HepG2 (cell line): Measurements from ENCODE around the gene PTH1R. TPM values are rescaled to one million over a fixed set of nuclear protein-coding genes. Genes with fewer than 3 reads are reported as not detected.

Experiments used
- AKAP8 ChIP-seq: sonication (generic); formaldehyde crosslinking; IDR thresholded peaks from 2 replicates; pipeline ENCODE4 v1.5.1; 2020; ENCODE audit warnings: mild to moderate bottlenecking, missing genetic modification reagents
- ATF7 ChIP-seq, 2 experiments: fragments of 450-650 bp in 1 of 2; sonication (generic) in 1 of 2; formaldehyde crosslinking in 1 of 2; IDR thresholded peaks; 2 replicates each; pipeline versions ENCODE4 v1.4.0 to v1.6.1; 2016 to 2020; ENCODE audit warnings: antibody characterized with exemption in 1 of 2, mild to moderate bottlenecking in 1 of 2, missing genetic modification reagents in 1 of 2
- ATM ChIP-seq: fragments of 450-650 bp; IDR thresholded peaks from 2 replicates; pipeline ENCODE4 v1.7.1; 2017; ENCODE audit warnings: mild to moderate bottlenecking, borderline replicate concordance
- HMG20A ChIP-seq: IDR thresholded peaks from 2 replicates; pipeline ENCODE4 v1.6.1; 2016; ENCODE audit warnings: borderline replicate concordance
- HNRNPLL ChIP-seq: fragments of 200-400 bp; formaldehyde crosslinking; IDR thresholded peaks from 2 replicates; pipeline ENCODE4 v1.6.1; 2017; ENCODE audit warnings: mild to moderate bottlenecking, low read depth, low read length; ENCODE audit not compliant: poor library complexity, severe bottlenecking
- KLF9 ChIP-seq: IDR thresholded peaks from 2 replicates; pipeline ENCODE4 v1.6.1; 2016; ENCODE audit warnings: low read depth
- RBAK ChIP-seq: sonication (generic); formaldehyde crosslinking; IDR thresholded peaks from 2 replicates; pipeline ENCODE4 v1.5.1; 2020; ENCODE audit warnings: mild to moderate bottlenecking, missing genetic modification reagents
- RBM22 ChIP-seq: fragments of 200-400 bp; formaldehyde crosslinking; optimal IDR thresholded peaks from 2 replicates; pipeline ENCODE3; 2017; ENCODE audit warnings: mild to moderate bottlenecking, low read length, moderate library complexity
- SRY ChIP-seq: sonication (generic); formaldehyde crosslinking; IDR thresholded peaks from 2 replicates; pipeline ENCODE4 v1.8.0; 2022; ENCODE audit warnings: mild to moderate bottlenecking, missing genetic modification reagents
- TAF15 ChIP-seq: fragments of 200-400 bp; formaldehyde crosslinking; IDR thresholded peaks from one replicate; pipeline ENCODE4 v1.6.1; 2018; ENCODE audit warnings: mild to moderate bottlenecking, low read depth, low read length; ENCODE audit not compliant: poor library complexity, severe bottlenecking
- ZBTB38 ChIP-seq: sonication (generic); formaldehyde crosslinking; IDR thresholded peaks from 2 replicates; pipeline ENCODE4 v1.5.1; 2020; ENCODE audit warnings: mild to moderate bottlenecking, missing genetic modification reagents
- ZBTB8A ChIP-seq: sonication (generic); formaldehyde crosslinking; IDR thresholded peaks from 2 replicates; pipeline ENCODE4 v1.4.0; 2020; ENCODE audit warnings: mild to moderate bottlenecking, low read depth, missing genetic modification reagents, borderline replicate concordance
- ZNF232 ChIP-seq: sonication (generic); formaldehyde crosslinking; IDR thresholded peaks from 2 replicates; pipeline ENCODE4 v1.4.0; 2020; ENCODE audit warnings: missing genetic modification reagents, borderline replicate concordance
- ZNF256 ChIP-seq: sonication (generic); formaldehyde crosslinking; conservative IDR thresholded peaks from 2 replicates; pipeline ENCODE4 v1.4.0; 2020; ENCODE audit warnings: missing genetic modification reagents
- ZSCAN30 ChIP-seq: sonication (generic); formaldehyde crosslinking; IDR thresholded peaks from 2 replicates; pipeline ENCODE4 v1.5.0; 2020; ENCODE audit warnings: mild to moderate bottlenecking, missing genetic modification reagents
- polyA plus RNA-seq, 8 experiments: library from polyadenylated mRNA; depleted of rRNA in 3 of 8; stranded (reverse) in 7 of 8; unstranded in 1 of 8; fragments of >200 nt; fragmentation: Illumina TruSeq in 4 of 8; extraction: Trizol in 4 of 8; gene quantifications; 2 replicates each; pipeline versions ENCODE4 v1.2.1 to v1.2.3, GENCODE V29; 2011 to 2016; ENCODE audit warnings: low read depth in 4 of 8, missing spikeins in 1 of 8, mixed read lengths in 1 of 8; ENCODE audit not compliant: insufficient read depth in 1 of 8
- total RNA-seq, 5 experiments: library from RNA; depleted of rRNA; stranded (reverse); fragments of >200 nt; fragmentation: Illumina TruSeq; extraction: Trizol; gene quantifications; 2 replicates each; pipeline ENCODE4 v1.2.3, GENCODE V29; 2016; ENCODE audit warnings: low read depth in 1 of 5
- TF ChIP-seq, protein P1 (sequence below): sonication (generic); formaldehyde crosslinking; IDR thresholded peaks from 2 replicates; pipeline ENCODE4 v1.5.1; 2020; ENCODE audit warnings: mild to moderate bottlenecking, missing genetic modification reagents, borderline replicate concordance
- TF ChIP-seq, protein P2 (sequence below): IDR thresholded peaks from 2 replicates; pipeline ENCODE4 v1.6.1; 2016
- TF ChIP-seq, protein P3 (sequence below): sonication (generic); formaldehyde crosslinking; IDR thresholded peaks from 2 replicates; pipeline ENCODE4 v1.4.0; 2020; ENCODE audit warnings: mild to moderate bottlenecking, missing genetic modification reagents, borderline replicate concordance

PTH1R gene
- total and polyA plus RNA-seq, 2 of the 13 experiments (the other 11 are each of a cell fraction or from before 2014, with no cell fraction given): not detected

DNA sequence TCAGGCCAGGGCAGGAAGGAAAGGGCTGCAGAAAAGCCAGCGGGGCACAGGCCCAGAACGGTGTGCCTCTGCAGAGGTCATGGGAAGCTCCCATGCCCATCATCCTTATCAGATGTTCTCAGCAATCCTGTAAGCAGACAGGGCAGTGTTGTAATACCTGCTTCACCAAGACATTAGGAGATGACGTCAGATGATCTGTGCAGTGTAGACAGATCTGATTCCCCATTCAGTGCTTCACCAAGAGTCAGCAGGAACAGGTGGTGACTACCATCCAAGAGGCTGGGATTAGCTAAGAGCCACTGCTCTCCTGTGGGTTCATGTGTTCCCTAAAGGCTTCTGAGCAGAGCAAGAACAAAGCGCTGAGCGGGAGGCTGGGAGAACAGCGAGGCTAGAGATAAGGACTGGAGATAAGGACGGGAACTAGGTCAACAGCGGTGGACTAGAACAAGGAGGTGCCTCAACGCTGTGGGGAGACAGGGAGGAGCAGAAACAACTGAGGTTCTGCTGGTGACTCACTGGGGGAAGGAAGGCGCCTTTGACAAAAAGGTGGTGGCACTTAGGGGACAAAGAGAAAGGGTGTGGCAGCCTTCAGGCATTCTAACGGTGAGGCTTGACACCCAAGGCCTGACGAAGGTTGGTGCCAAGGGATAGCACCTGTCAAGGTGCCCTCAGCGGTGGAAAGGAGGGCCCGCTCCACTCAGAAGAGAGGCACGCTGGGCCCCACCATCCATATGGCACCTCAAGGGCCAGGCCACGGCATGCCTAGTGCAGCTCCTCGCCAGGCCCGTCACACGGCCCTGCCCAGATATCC, 70.7 kb downstream of the PTH1R start (continued):
- TF ChIP-seq ZBTB8A (CRISPR knock-in tag): no peak
- no peak for TF ChIP-seq ZNF232
- no peak for TF ChIP-seq KLF9 (CRISPR knock-in tag)
- no peak for TF ChIP-seq TAF15
- no peak for TF ChIP-seq ZSCAN30 (CRISPR knock-in tag)
- TF ChIP-seq HNRNPLL: no peak
- no peak for TF ChIP-seq AKAP8 (CRISPR knock-in tag)
- peak; percentile 50; the same call in 1 of the 2 replicates for TF ChIP-seq HMG20A (CRISPR knock-in tag)
- TF ChIP-seq, protein P1, sequence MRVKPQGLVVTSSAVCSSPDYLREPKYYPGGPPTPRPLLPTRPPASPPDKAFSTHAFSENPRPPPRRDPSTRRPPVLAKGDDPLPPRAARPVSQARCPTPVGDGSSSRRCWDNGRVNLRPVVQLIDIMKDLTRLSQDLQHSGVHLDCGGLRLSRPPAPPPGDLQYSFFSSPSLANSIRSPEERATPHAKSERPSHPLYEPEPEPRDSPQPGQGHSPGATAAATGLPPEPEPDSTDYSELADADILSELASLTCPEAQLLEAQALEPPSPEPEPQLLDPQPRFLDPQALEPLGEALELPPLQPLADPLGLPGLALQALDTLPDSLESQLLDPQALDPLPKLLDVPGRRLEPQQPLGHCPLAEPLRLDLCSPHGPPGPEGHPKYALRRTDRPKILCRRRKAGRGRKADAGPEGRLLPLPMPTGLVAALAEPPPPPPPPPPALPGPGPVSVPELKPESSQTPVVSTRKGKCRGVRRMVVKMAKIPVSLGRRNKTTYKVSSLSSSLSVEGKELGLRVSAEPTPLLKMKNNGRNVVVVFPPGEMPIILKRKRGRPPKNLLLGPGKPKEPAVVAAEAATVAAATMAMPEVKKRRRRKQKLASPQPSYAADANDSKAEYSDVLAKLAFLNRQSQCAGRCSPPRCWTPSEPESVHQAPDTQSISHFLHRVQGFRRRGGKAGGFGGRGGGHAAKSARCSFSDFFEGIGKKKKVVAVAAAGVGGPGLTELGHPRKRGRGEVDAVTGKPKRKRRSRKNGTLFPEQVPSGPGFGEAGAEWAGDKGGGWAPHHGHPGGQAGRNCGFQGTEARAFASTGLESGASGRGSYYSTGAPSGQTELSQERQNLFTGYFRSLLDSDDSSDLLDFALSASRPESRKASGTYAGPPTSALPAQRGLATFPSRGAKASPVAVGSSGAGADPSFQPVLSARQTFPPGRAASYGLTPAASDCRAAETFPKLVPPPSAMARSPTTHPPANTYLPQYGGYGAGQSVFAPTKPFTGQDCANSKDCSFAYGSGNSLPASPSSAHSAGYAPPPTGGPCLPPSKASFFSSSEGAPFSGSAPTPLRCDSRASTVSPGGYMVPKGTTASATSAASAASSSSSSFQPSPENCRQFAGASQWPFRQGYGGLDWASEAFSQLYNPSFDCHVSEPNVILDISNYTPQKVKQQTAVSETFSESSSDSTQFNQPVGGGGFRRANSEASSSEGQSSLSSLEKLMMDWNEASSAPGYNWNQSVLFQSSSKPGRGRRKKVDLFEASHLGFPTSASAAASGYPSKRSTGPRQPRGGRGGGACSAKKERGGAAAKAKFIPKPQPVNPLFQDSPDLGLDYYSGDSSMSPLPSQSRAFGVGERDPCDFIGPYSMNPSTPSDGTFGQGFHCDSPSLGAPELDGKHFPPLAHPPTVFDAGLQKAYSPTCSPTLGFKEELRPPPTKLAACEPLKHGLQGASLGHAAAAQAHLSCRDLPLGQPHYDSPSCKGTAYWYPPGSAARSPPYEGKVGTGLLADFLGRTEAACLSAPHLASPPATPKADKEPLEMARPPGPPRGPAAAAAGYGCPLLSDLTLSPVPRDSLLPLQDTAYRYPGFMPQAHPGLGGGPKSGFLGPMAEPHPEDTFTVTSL (CRISPR knock-in tag): no peak
- TF ChIP-seq SRY: no peak
- TF ChIP-seq, protein P2, sequence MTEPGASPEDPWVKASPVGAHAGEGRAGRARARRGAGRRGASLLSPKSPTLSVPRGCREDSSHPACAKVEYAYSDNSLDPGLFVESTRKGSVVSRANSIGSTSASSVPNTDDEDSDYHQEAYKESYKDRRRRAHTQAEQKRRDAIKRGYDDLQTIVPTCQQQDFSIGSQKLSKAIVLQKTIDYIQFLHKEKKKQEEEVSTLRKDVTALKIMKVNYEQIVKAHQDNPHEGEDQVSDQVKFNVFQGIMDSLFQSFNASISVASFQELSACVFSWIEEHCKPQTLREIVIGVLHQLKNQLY (CRISPR knock-in tag): no peak
- 0 out of 2 replicates have a peak, but pooled peaks have one; percentile 22 for TF ChIP-seq RBAK (CRISPR knock-in tag)
- TF ChIP-seq ZNF256 (CRISPR knock-in tag): no peak
- no peak for TF ChIP-seq ATM
- TF ChIP-seq, protein P3, sequence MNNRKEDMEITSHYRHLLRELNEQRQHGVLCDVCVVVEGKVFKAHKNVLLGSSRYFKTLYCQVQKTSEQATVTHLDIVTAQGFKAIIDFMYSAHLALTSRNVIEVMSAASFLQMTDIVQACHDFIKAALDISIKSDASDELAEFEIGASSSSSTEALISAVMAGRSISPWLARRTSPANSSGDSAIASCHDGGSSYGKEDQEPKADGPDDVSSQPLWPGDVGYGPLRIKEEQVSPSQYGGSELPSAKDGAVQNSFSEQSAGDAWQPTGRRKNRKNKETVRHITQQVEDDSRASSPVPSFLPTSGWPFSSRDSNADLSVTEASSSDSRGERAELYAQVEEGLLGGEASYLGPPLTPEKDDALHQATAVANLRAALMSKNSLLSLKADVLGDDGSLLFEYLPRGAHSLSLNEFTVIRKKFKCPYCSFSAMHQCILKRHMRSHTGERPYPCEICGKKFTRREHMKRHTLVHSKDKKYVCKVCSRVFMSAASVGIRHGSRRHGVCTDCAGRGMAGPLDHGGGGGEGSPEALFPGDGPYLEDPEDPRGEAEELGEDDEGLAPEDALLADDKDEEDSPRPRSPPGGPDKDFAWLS (CRISPR knock-in tag): no peak
- peak; percentile 76 for TF ChIP-seq RBM22
- TF ChIP-seq ZBTB38: no peak
- TF ChIP-seq ATF7 (IDR thresholded peaks at IDR 0.05): peak; percentile 97
- TF ChIP-seq ATF7 (CRISPR knock-in tag; IDR thresholded peaks at IDR 0.05): no peak
